ENCODE data around the gene CHAC1.

CHAC1 gene

DNA sequence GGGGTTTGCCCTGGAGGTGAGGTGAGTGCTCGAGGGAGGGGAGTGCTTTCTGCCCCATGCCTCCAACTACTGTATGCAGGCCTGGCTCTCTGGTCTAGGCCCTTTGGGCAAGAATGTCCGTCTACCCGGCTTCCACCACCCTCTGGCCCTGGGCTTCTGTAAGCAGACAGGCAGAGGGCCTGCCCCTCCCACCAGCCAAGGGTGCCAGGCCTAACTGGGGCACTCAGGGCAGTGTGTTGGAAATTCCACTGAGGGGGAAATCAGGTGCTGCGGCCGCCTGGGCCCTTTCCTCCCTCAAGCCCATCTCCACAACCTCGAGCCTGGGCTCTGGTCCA, 14.8 kb upstream of the CHAC1 start:
- H3K36me3 Mint-ChIP-seq (ENCODE audit: low read depth), result no peaks in the 10 kb centered on the region
- no peak overlapping the region for H3K4me3 Mint-ChIP-seq
- intact Hi-C loops (cut with micrococcal nuclease), result no loop called here
- no peaks in the 10 kb centered on the region for H3K9me3 Mint-ChIP-seq
- peak overlapping the region; percentile 14 for H3K27ac Mint-ChIP-seq
- H3K27me3 Mint-ChIP-seq, result peaks cover 13% of the 10 kb centered on the region
- peaks cover 42% of the 10 kb centered on the region for H3K4me1 Mint-ChIP-seq (ENCODE audit: low read depth)

- H3K4me3 Mint-ChIP-seq, result peak overlapping the region; percentile 59
- intact Hi-C loops (cut with micrococcal nuclease), result loop anchor here (5.0 kb wide), 1 partner anchor 33 kb away; no protein-coding TSS in a partner anchor
- no peaks in the 10 kb centered on the region for H3K9me3 Mint-ChIP-seq
- peaks cover 17% of the 10 kb centered on the region for H3K27me3 Mint-ChIP-seq
- H3K36me3 Mint-ChIP-seq (ENCODE audit: low read depth), result no peaks in the 10 kb centered on the region
- peak overlapping the region; percentile 83 for H3K27ac Mint-ChIP-seq
- H3K4me1 Mint-ChIP-seq (ENCODE audit: low read depth), result peaks cover 48% of the 10 kb centered on the region
Measured at GRCh38 chr15:40940296-40940801, 12.9 kb upstream of the CHAC1 start.

GRCh38 chr15:40941068-40941527, 12.2 kb upstream of the CHAC1 start:
- peaks cover 48% of the 10 kb centered on the region for H3K4me1 Mint-ChIP-seq (ENCODE audit: low read depth)
- no peaks in the 10 kb centered on the region for H3K36me3 Mint-ChIP-seq (ENCODE audit: low read depth)
- intact Hi-C loops (cut with micrococcal nuclease), result loop anchor here (5.0 kb wide), 1 partner anchor 34 kb away; no protein-coding TSS in a partner anchor
- H3K4me3 Mint-ChIP-seq, result peak overlapping the region; percentile 59
- H3K27ac Mint-ChIP-seq, result peak overlapping the region; percentile 83
- H3K27me3 Mint-ChIP-seq, result peaks cover 17% of the 10 kb centered on the region
- no peaks in the 10 kb centered on the region for H3K9me3 Mint-ChIP-seq

- Mint-ChIP-seq H3K36me3 (ENCODE audit: low read depth) (no peaks in the 10 kb centered on the region), H3K27ac (peak overlapping the region; percentile 83), H3K9me3 (no peaks in the 10 kb centered on the region), H3K4me1 (ENCODE audit: low read depth) (peaks cover 48% of the 10 kb centered on the region), H3K27me3 (peaks cover 15% of the 10 kb centered on the region), H3K4me3 (peak overlapping the region; percentile 69)
- intact Hi-C loops (cut with micrococcal nuclease), result loop anchor here (5.0 kb wide), 1 partner anchor 34 kb away; no protein-coding TSS in a partner anchor
Measured at GRCh38 chr15:40941528-40942336, 11.5 kb upstream of the CHAC1 start.

DNA sequence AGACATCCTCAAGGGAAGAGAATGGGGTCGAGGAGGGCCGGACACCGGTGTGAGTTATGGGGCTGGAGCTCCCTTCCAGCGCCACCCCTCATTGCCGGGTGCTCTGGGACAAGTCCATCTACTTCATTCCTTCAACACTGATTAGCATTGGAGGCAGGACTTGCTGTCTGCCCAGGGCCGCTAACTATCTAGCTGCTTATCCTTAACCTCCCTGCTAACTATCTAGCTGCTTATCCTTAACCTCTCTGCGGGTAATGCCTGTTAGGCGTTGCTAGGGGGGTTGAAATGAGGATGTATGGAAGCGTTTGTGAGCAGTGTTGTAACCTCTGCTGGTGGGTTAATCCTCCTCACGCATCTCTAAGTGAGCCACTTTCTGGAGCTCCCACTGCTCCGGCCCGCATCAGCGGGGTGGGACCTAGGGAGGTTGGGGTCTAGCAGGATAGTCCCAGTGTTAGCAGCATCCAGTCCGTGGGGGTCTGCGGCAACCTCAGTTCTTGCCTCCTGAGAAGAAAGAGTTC, 10.9 kb upstream of the CHAC1 start:
- H3K4me3 Mint-ChIP-seq, result peak overlapping the region; percentile 69
- peaks cover 15% of the 10 kb centered on the region for H3K27me3 Mint-ChIP-seq
- intact Hi-C loops (cut with micrococcal nuclease), result loop anchor here (5.0 kb wide), 1 partner anchor 35 kb away; no protein-coding TSS in a partner anchor
- peak overlapping the region; percentile 83 for H3K27ac Mint-ChIP-seq
- no peaks in the 10 kb centered on the region for H3K9me3 Mint-ChIP-seq
- peaks cover 48% of the 10 kb centered on the region for H3K4me1 Mint-ChIP-seq (ENCODE audit: low read depth)
- H3K36me3 Mint-ChIP-seq (ENCODE audit: low read depth), result no peaks in the 10 kb centered on the region

DNA sequence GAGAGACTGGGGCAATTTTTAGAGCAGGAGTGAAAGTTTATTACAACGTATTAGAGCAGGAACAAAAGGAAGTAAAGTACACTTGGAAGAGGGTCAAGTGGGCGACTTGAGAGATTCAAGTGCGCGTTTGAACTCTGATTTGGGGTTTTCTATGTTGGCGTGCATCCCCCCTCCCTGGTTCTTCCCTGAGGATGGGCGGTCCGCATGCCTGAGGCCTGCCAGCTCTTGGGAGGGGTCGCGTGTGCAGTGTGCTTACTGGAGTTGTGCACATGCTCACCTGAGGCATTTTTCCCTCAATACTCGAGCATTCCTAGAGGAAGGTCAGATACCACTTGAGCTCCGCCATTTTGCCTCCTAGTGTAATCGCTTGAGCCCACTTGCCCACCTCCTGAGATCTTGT, 10.4 kb upstream of the CHAC1 start:
- Mint-ChIP-seq H3K36me3 (ENCODE audit: low read depth) (no peaks in the 10 kb centered on the region), H3K27ac (peak overlapping the region; percentile 83)

DNA sequence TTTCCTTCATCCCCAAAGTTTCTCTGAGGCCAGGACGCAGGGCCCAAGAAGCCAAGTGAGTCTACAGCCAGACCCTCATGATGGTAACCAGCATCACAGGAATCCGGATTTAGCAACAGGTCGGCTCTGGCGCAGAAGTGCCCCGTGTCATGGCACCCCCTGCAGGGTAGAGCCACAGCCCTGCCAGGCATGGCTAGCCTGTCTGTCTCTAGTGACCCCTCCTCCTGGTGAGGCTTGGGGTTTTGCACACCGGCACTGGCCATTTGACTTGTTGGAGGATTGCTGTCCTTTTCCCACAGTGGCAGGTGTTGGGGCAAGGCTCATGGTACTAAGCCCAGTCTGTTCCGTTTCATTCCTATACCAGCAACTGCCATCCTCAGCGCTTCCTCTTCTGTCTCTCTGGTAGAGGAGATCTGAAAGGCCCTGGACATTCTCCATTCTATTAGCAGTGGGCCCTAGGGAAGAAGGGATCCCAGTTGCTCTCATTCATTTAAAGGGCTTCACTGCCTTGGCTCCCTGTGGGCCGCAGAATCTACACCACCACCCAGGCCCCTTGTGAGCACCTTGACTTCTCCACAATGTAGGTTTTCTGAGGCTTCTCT, 9.4 kb upstream of the CHAC1 start:
- Mint-ChIP-seq H3K36me3 (ENCODE audit: low read depth) (no peaks in the 10 kb centered on the region), H3K27me3 (peaks cover 11% of the 10 kb centered on the region), H3K9me3 (no peaks in the 10 kb centered on the region), H3K4me3 (no peak overlapping the region), H3K4me1 (ENCODE audit: low read depth) (peaks cover 48% of the 10 kb centered on the region), H3K27ac (no peak overlapping the region)
- intact Hi-C loops (cut with micrococcal nuclease), result loop anchor here (5.0 kb wide), 1 partner anchor 37 kb away; no protein-coding TSS in a partner anchor

More for the DNA sequence above, 10.4 kb upstream of the CHAC1 start:
- H3K27me3 Mint-ChIP-seq, result peaks cover 12% of the 10 kb centered on the region
- H3K9me3 Mint-ChIP-seq, result no peaks in the 10 kb centered on the region
- H3K4me3 Mint-ChIP-seq, result peak overlapping the region; percentile 69
- H3K4me1 Mint-ChIP-seq (ENCODE audit: low read depth), result peaks cover 48% of the 10 kb centered on the region
- intact Hi-C loops (cut with micrococcal nuclease), result loop anchor here (5.0 kb wide), 1 partner anchor 36 kb away; no protein-coding TSS in a partner anchor

- intact Hi-C loops (cut with micrococcal nuclease), result loop anchor here (5.0 kb wide), 1 partner anchor 37 kb away; no protein-coding TSS in a partner anchor
- no peaks in the 10 kb centered on the region for H3K36me3 Mint-ChIP-seq (ENCODE audit: low read depth)
- no peak overlapping the region for H3K4me3 Mint-ChIP-seq
- H3K9me3 Mint-ChIP-seq, result no peaks in the 10 kb centered on the region
- peaks cover 44% of the 10 kb centered on the region for H3K4me1 Mint-ChIP-seq (ENCODE audit: low read depth)
- H3K27ac Mint-ChIP-seq, result no peak overlapping the region
- H3K27me3 Mint-ChIP-seq, result peaks cover 16% of the 10 kb centered on the region
Measured at GRCh38 chr15:40944510-40945296, 8.6 kb upstream of the CHAC1 start.

DNA sequence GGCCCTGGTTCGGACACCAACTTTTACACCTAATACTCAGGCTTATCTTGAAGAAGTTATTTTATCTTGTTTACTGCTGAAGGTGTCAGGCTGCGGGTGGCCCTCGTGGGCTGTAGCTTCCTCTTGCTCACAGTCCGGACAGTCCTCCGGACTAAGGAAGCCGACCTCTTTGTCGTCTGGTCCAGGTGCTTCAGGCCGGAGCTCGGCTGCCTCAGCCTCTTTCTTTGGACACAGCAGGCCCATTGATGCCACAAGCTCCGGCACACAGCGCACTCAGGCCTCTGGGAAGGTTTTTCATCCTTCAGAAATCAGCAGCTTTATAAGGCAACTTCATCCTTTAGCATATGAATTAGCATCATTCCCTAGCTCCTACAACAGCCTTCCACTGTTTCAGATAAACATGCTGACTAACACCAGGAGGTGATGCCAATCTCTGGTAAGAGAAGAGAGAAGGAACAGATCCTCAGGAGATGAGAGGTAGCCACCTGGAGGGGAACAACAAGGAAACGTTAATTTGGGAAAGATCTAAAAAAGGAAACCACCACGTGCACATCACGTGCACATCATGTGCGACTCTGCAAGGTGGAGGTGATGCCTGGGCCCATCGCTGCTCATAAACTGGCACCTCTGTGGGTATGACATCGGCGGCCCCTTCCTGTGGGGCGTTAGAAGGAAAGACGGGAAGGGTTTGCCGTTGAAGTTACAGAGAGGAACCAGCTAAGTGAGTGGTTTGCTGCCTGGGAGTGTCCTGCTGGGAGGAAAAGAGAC, 4.4 kb upstream of the CHAC1 start:
- intact Hi-C loops (cut with micrococcal nuclease), result no loop called here
- Mint-ChIP-seq H3K36me3 (ENCODE audit: low read depth) (no peaks in the 10 kb centered on the region), H3K9me3 (no peaks in the 10 kb centered on the region), H3K27me3 (peaks cover 21% of the 10 kb centered on the region), H3K27ac (no peak overlapping the region), H3K4me1 (ENCODE audit: low read depth) (peaks cover 23% of the 10 kb centered on the region), H3K4me3 (no peak overlapping the region)

DNA sequence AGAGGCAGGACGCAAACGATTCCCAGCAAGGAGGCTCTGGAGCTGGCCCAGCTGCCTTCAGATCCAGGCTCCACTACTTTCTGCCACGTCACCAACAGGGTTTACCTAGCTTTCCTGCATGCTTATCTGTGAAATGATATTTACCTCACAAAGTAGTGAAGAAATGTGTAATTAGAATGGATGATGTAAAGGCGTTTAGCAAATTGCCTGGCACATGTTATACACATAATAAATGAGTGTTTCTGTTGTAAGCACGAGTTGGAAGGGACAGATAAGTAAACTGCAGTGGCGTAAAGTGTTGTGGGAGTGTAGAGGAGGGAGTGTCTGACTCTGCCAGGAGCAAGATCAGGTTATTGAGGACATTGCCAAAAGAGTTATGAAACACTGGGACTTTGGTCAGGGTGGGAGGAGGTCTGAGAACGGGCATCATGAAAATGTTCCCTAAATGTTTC, 3.5 kb upstream of the CHAC1 start:
- H3K27ac Mint-ChIP-seq, result no peak overlapping the region
- no peak overlapping the region for H3K4me3 Mint-ChIP-seq
- intact Hi-C loops (cut with micrococcal nuclease), result no loop called here
- H3K27me3 Mint-ChIP-seq, result peaks cover 20% of the 10 kb centered on the region
- no peaks in the 10 kb centered on the region for H3K36me3 Mint-ChIP-seq (ENCODE audit: low read depth)
- H3K4me1 Mint-ChIP-seq (ENCODE audit: low read depth), result peaks cover 22% of the 10 kb centered on the region
- no peaks in the 10 kb centered on the region for H3K9me3 Mint-ChIP-seq

DNA sequence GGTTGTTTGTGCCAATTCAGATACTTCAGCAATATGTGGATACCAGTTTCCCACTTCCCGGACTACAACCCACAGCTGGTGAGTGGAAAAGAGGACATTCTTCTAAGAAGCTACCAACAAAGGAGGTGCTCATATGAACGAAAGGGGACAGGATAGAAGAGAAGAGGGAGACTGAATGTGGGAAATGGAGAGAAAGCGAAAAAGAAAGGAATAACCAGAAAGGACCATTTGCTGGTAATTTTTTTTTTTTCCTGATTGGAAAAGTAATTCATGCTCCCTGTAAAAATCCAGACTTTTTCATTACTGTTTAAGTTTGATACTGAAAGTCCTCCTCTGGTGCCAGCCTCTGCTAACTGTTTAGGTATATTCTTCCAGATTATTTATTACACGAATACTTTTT, 1.5 kb upstream of the CHAC1 start:
- Mint-ChIP-seq H3K27ac (no peak overlapping the region), H3K4me1 (ENCODE audit: low read depth) (peaks cover 22% of the 10 kb centered on the region), H3K36me3 (ENCODE audit: low read depth) (no peaks in the 10 kb centered on the region), H3K27me3 (peaks cover 23% of the 10 kb centered on the region), H3K9me3 (no peaks in the 10 kb centered on the region), H3K4me3 (no peak overlapping the region)
- intact Hi-C loops (cut with micrococcal nuclease), result no loop called here

- H3K27ac Mint-ChIP-seq, result peak overlapping the region; percentile 42
- intact Hi-C loops (cut with micrococcal nuclease), result no loop called here
- H3K4me1 Mint-ChIP-seq (ENCODE audit: low read depth), result peaks cover 22% of the 10 kb centered on the region
- H3K27me3 Mint-ChIP-seq, result peaks cover 23% of the 10 kb centered on the region
- H3K9me3 Mint-ChIP-seq, result no peaks in the 10 kb centered on the region
- peak overlapping the region; percentile 85 for H3K4me3 Mint-ChIP-seq
- H3K36me3 Mint-ChIP-seq (ENCODE audit: low read depth), result no peaks in the 10 kb centered on the region
Measured at GRCh38 chr15:40952301-40952900, 870 bp upstream of the CHAC1 start.
